ENCODE results near the gene MFNG.

- TF ChIP-seq CTCF (conservative IDR thresholded peaks at IDR 0.05; ENCODE audit: low read length) (no peak), EZH2phosphoT487 (IDR thresholded peaks at IDR 0.05; ENCODE audit: borderline replicate concordance) (no peak)
Measured at GRCh38 chr22:37431366-37431765, 54.8 kb downstream of the MFNG start.

All from Loucy (cell line).